HS-27A (cell line): ENCODE measurements around the gene MXRA7.
A peak's percentile ranks its signal among the peaks of the same experiment; 100 is the strongest.

Source experiments
- DNase-seq: peaks from one replicate; pipeline ENCODE4 v3.0.0-alpha.2; 2012; ENCODE audit warnings: low read depth, missing footprints

Gene MXRA7

GRCh38 chr17:76677406-76677805, 33.4 kb downstream of the MXRA7 start:
- no peak for DNase-seq

DNA sequence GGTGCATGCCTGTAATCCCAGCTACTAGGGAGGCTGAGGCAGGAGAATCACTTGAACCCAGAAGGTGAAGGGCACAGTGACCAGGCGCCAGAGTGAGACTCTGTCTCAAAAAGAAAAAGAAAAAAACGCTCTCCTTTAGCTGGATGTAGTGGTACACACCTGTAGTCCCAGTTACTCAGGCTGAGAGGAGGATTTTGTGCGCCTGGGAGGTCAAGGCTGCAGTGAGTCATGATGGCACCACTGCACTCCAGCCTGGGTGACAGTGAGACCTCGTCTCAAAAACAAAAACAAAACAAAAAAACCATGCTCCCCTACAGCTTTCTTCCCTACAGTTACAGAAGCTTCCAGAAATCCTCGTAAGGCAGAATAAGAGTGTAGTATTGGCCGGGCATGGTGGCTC, 34.1 kb downstream of the MXRA7 start:
- no peak for DNase-seq

DNA sequence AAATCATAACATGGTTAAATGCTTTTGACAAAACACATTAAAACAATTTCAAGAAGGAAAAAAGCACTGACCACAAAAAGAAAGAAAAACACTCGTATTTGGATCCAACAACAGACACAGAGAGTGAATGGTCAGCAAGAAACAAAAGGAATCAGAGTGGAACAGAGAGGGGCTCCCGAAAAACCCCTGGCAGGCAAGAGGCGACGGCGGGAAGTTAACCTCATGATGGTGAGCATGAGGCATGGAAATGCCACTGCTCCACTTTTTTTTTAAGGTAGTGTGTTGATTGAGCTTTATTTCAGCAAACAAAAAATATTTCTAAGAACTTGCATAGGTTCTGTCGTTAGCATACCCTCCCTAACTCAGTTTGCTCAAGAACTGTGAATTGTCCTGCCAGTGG, 35.1 kb downstream of the MXRA7 start:
- DNase-seq, result no peak

DNA sequence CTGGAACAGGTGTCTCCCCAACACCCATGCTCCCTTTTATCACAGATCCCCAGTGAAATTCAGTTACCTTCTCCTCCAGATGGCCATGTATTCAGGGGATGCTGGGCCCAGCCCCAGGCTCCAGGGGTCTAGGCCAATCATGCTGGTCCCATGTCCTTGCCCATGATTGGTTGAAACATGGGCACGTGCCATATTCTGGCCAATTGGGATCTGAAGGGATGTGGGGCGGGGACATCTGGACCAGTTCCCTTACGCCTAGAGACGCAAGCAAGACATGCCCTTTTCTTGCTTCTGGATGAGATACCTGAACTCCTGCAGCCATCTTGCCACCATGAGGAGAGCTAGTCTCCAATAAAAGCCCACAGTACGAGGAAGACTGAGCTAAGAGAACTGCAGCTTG, 36.2 kb downstream of the MXRA7 start:
- DNase-seq, result no peak

- DNase-seq, result no peak
Measured at GRCh38 chr17:76673729-76674128, 37.0 kb downstream of the MXRA7 start.

DNA sequence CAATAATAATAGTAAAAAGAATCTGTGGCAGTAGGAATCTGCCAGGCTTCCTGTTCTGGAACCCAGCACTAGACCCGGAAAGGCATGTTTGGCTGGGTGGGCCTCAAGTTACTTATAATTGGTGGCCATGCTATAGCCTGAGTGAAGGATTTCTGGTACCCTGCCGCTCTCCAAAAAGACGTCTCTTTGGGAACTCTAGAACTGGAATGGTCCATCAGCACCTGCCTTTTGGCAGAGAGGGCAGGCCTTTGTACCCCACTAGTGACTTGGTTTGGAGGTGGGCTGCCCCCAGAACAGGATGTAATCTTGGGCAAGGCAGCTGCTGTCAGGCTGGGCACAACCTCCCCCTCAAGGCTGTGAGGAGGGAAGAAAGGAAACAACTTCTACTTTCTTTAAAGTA, 37.9 kb downstream of the MXRA7 start:
- DNase-seq, result no peak

DNA sequence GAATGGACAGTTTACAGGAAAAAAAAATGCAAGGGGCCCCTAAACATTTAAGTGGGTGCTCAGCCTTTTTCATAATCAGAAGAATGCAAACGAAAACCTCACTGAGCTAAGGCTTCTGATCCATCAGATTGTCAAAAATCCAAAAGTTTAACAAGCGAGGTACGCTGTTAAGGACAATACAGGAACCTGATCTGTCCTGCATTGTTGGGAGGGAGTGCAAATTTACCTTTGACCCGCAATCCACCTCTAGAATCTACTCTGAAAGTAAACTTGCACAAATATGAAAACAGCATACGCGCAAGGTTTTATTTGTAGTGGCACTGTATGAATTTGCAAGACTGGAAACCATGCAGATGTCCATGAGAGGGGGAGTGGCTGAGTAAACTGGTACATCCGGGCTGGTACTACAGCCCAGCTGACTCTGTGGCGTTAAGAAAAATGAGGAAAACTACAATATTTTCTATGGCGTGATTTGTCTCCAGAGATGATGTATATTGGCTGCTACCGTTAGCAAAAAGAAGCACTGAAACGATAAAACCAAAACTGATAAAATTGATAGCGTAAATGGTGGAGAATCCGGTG, 38.4 kb downstream of the MXRA7 start:
- DNase-seq, result no peak

DNA sequence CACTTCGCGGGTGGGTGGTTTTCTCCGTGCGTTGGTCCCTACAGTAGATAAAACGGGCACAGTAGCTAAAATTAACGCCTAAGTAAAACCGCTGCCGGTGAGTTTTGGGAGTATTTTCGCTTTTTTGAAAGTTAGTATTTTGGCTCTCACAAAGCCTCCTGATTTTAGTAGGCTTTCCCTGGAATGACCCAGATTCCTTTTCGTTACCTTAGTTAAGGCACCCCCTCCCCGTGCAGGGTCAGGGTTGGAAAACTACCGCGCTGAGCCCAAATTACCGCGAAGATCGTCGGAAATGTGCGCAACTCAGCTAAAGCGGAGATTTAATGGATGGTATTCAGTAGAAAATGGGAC, 38.9 kb downstream of the MXRA7 start:
- no peak for DNase-seq

- peak; percentile 95 for DNase-seq
Measured at GRCh38 chr17:76671123-76671911, 39.4 kb downstream of the MXRA7 start.

DNA sequence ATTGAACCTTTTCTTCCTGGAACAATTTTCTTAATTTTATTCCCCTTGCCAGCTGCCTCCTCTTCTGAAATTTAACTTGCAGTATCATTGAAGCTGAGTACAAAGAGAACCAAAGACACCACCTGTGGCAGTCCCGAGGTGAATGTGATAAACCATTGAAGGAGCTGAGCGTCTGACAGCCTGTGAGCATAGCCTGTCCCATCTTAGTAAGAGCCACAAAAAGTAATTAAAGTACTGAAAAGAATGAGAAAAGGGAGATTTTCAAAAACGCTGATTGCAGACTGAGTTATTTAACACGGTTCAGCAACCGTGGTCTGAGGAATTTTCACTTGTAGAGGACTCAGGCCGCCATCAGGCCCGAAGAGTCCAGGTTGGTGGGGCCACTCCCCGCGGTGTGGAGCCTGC, 40.0 kb downstream of the MXRA7 start:
- DNase-seq, result no peak

DNA sequence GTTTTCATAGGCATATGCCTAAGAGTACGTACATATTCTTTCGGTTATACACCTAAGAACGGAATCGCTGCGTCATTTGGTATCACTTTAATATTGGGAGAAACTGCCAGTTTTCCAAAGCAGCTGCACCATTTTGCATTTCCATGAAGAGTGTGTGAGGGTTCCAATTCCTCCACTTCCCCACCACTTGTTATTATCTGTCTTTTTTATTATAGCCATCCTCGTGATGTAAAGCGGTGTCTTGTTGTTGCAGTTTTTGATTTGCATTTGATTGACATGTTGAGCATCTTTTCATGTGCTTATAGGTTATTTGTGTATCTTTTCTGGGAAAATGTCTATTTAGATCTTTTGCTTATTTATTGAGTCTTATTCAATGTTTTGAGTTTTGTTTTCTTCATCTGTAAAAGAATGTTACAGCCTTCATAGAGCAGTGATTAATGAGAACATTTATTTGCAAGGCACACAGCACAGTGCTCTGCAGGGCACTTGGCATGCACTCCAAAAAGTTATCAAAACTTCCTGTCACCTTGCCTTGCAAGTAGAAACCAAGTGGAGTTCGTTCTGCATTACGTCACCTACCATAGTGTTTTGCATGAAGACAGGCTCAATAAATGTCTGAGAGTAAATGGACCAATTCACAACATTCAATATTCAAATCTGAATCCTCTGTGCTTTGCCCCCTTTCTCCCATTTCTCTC, 40.6 kb downstream of the MXRA7 start:
- no peak for DNase-seq

DNA sequence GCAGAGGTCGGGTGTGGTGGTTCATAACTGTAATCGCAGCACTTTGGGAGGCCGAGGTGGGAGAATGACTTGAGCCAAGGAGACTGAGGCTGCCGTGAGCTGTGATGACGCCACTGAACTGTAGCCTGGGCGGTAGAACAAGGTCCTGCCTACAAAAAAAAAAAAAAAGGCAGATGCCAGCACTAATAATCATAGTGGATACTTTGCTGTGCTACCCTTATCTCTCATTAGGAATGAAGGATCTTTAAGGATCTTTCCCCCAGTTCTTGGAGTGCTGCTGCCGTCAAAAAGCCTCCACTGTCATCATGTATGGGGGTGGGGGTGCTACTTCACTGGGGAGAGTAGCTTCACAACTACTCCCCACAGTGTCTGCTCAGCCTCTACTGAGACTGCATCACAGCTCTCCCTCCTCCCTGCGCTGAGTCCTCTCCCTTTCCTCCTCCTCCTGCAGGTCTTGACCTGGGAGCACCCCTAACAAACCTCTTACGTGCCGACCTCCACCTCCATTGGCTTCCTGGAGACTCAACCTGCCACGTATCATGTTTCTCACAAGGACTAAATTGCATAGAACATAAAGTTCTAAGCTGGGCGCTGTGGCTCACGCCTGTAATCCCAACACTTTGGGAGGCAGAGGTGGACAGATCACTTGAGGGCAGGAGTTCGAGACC, 42.8 kb downstream of the MXRA7 start:
- DNase-seq, result no peak

DNA sequence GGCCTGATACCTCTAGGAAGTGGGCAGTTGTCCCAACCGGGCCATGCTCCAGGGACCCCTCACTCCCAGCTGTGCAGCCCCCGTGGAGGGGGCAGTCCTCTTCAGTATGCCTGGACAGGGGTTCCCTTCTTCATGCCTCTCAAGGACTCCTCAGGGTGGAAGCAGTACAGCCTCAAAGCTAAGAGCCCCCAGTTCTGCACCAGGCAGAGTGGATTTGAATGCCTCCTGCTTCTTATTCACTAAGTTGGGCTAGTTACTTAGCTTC, 43.3 kb downstream of the MXRA7 start:
- DNase-seq, result no peak

DNA sequence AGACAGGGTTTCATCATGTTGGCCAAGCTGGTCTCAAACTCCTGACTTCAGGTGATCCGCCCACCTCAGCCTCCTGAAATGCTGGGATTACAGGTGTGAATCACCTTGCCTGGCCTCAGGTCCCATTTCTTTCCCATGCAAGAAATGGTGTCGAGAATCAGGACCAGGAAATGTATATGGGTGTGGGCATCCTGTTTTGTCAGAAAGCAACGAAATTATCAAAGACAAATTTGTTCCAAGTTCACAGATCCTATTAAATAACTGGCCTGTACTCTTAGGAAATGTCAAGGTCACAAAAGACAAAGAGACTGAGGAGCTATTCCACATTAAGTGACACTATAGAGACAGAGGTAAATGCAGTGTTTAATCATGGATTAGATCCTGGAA, 50.1 kb downstream of the MXRA7 start:
- no peak for DNase-seq

GRCh38 chr17:76659928-76660655, 50.7 kb downstream of the MXRA7 start:
- no peak for DNase-seq

DNA sequence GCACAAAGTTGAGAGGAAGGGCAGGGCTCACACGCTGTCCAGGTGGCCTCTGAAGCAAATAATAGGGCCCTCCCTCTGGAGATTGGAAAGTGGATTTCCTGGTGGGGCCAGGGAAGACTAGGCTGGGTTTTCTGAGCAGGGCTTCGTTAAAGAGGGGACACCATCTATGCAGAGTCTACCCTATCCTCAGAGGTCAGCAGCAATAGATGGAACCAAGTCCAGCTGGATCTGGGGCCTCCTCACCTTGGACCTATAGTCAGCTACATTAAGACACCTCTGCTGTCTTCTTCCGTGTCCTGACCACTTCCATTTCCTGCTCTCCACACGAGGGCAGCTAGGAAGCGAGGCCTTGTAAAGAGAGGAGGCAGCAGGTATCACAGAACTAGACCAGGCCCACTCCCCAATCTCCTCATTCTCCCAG, 52.5 kb downstream of the MXRA7 start:
- DNase-seq, result no peak

GRCh38 chr17:76657505-76658241, 53.1 kb downstream of the MXRA7 start:
- DNase-seq, result no peak

- DNase-seq, result no peak
Measured at GRCh38 chr17:76654408-76654807, 56.4 kb downstream of the MXRA7 start.

GRCh38 chr17:76650504-76650903, 60.3 kb downstream of the MXRA7 start:
- no peak for DNase-seq

DNA sequence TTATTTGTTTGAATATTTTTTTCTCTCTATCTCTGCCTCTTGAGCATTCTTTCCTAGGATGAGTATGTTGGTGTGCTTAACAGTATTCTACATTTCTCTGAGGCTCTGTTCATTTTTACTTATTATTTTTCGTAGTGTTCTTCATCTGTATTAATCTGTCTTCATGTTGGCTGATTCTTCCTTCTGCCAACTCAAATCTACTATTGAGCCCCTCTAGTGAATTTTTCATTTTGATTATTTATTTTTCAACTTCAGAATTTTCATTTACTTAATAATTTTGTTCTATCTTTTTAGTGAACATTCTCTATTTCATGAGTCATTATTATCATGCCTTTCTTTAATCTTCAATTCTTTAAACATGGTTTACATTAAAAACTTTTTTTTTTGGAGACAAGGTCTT, 64.1 kb downstream of the MXRA7 start:
- DNase-seq, result no peak

GRCh38 chr17:76645481-76645880, 65.3 kb downstream of the MXRA7 start:
- no peak for DNase-seq

DNA sequence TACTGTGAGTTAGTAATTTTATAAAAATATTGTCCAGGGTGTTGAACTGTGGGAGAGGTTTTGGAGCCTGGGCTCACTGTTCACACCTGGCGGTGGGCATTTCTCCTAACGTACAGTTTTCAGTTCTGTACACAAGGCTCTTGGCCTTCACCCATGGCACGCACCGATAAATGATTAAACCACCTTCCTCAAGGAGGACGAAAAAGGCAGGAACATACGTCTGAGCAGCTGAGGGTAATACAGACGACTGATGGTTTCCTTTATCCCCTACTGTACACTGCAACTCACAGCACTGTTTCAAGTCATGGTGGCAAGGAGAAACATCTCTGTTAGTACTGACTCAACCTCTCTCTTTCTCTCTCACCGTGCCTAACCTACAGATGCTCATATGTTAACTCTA, 65.8 kb downstream of the MXRA7 start:
- DNase-seq, result no peak
